Liver (tissue), 9 donors: ENCODE measurements around the gene CD34. TPM values are rescaled to one million over a fixed set of nuclear protein-coding genes. Genes with fewer than 3 reads are reported as not detected.
"Not testable (repeated sequence)": the region's sequence is repeated elsewhere in the genome, so short reads cannot be mapped to it uniquely, and the experiment has no call there.

Source experiments
- DNase-seq: peaks from one replicate; pipeline ENCODE4 v3.0.0-alpha.2; 2017; ENCODE audit warnings: low spot score
- H3K27ac ChIP-seq, 2 donors: one replicate each; pipeline ENCODE4 v1.7.0; 2013; ENCODE audit warnings: inconsistent platforms in 2 of 2, low read length in 2 of 2, control low read depth in 1 of 2, low read depth in 1 of 2, mild to moderate bottlenecking in 1 of 2
- H3K27me3 ChIP-seq, 4 donors: one replicate each; pipeline versions ENCODE4 v1.6.1 to v1.7.0; 2013; ENCODE audit warnings: low read length in 3 of 4, inconsistent platforms in 1 of 4, mild to moderate bottlenecking in 1 of 4, moderate library complexity in 1 of 4; ENCODE audit not compliant: control insufficient read depth in 4 of 4, insufficient read depth in 4 of 4
- H3K36me3 ChIP-seq, 4 donors: one replicate each; pipeline versions ENCODE4 v1.6.1 to v1.7.0; 2013; ENCODE audit warnings: low read length in 3 of 4, mild to moderate bottlenecking in 3 of 4, low read depth in 1 of 4, moderate library complexity in 1 of 4; ENCODE audit not compliant: control insufficient read depth in 4 of 4, insufficient read depth in 3 of 4
- H3K4me1 ChIP-seq, 4 donors: one replicate each; pipeline versions ENCODE4 v1.6.1 to v1.7.0; 2013; ENCODE audit warnings: low read length in 3 of 4, mild to moderate bottlenecking in 3 of 4, moderate library complexity in 1 of 4; ENCODE audit not compliant: control insufficient read depth in 4 of 4, insufficient read depth in 4 of 4
- H3K4me3 ChIP-seq, 3 donors: one replicate each; pipeline versions ENCODE4 v1.6.1 to v1.7.0; 2013; ENCODE audit warnings: low read length in 3 of 3, control low read depth in 1 of 3, low read depth in 1 of 3, mild to moderate bottlenecking in 1 of 3
- H3K9ac ChIP-seq, 2 donors: one replicate each; pipeline ENCODE4 v1.7.0; 2013; ENCODE audit warnings: low read length in 2 of 2, mild to moderate bottlenecking in 2 of 2, moderate library complexity in 2 of 2, control low read depth in 1 of 2, low read depth in 1 of 2
- H3K9me3 ChIP-seq, 4 donors: one replicate each; pipeline versions ENCODE4 v1.6.1 to v1.7.0; 2013; ENCODE audit warnings: low read length in 3 of 4; ENCODE audit not compliant: control insufficient read depth in 4 of 4
- ATF3 ChIP-seq: IDR thresholded peaks from 2 replicates; pipeline ENCODE4 v1.6.1; 2016; ENCODE audit warnings: antibody characterized with exemption
- FOXA1 ChIP-seq: IDR thresholded peaks from 2 replicates; pipeline ENCODE4 v1.6.1; 2016; ENCODE audit warnings: antibody characterized with exemption
- HNF4A ChIP-seq, 2 donors: conservative IDR thresholded peaks; 2 replicates each; pipeline ENCODE4 v1.6.1; 2016; ENCODE audit warnings: antibody characterized with exemption in 2 of 2, mild to moderate bottlenecking in 2 of 2
- JUND ChIP-seq, 2 donors: IDR thresholded peaks; 2 replicates each; pipeline ENCODE4 v1.6.1; 2016; ENCODE audit warnings: antibody characterized with exemption in 2 of 2
- MAX ChIP-seq: IDR thresholded peaks from 2 replicates; pipeline ENCODE4 v1.6.1; 2016; ENCODE audit warnings: antibody characterized with exemption
- NR2F2 ChIP-seq: IDR thresholded peaks from 2 replicates; pipeline ENCODE4 v1.6.1; 2016; ENCODE audit warnings: antibody characterized with exemption
- REST ChIP-seq: IDR thresholded peaks from 2 replicates; pipeline ENCODE4 v1.6.1; 2016; ENCODE audit warnings: antibody characterized with exemption, mild to moderate bottlenecking
- RXRA ChIP-seq, 2 donors: IDR thresholded peaks; 2 replicates each; pipeline ENCODE4 v1.6.1; 2017 to 2018; ENCODE audit warnings: antibody characterized with exemption in 2 of 2, mild to moderate bottlenecking in 1 of 2
- SP1 ChIP-seq: IDR thresholded peaks from 2 replicates; pipeline ENCODE4 v1.6.1; 2018; ENCODE audit warnings: antibody characterized with exemption, mild to moderate bottlenecking
- TAF1 ChIP-seq: conservative IDR thresholded peaks from 2 replicates; pipeline ENCODE4 v1.6.1; 2016; ENCODE audit warnings: antibody characterized with exemption, mild to moderate bottlenecking
- YY1 ChIP-seq: IDR thresholded peaks from 2 replicates; pipeline ENCODE4 v1.6.1; 2016; ENCODE audit warnings: antibody characterized with exemption, mild to moderate bottlenecking
- WGBS: extraction: QIAGEN DNeasy Blood & Tissue Kit; methylation state at CpG from one replicate; pipeline ENCODE4 v1.1.7; 2013; 5-methylcytosine and 5-hydroxymethylcytosine counted together
- polyA plus RNA-seq, 2 donors: library from polyadenylated mRNA; stranded (reverse) in 1 of 2; unstranded in 1 of 2; fragments of 200-250 nt in 1 of 2; fragments of >200 nt in 1 of 2; fragmentation: Nextera tagmentation in 1 of 2; extraction: Ambion mirVana in 1 of 2; gene quantifications; one replicate each; pipeline versions ENCODE4 v1.2.1 to v1.2.3, GENCODE V29; 2013 to 2015
- total RNA-seq, 2 donors: library from RNA; depleted of rRNA; stranded (reverse); fragments of >200 nt; gene quantifications; one replicate each; pipeline ENCODE4 v1.2.3, GENCODE V29; 2014
- donor health status: healthy.
- donor health status: healthy.
- donor health status: healthy.
- donor health status: healthy.
- donor health status: healthy.

The CD34 gene
- total and polyA plus RNA-seq, 4 donors = 1.5 to 4.0 (median 1.8) TPM

- Histone ChIP-seq H3K9ac (no peak overlapping the region), H3K4me1 (no peaks in the 10 kb centered on the region), H3K27ac (no peak overlapping the region), H3K4me3 (no peak overlapping the region), H3K27me3 (no peaks in the 10 kb centered on the region), H3K36me3 (no peaks in the 10 kb centered on the region), H3K9me3 (no peaks in the 10 kb centered on the region)
- 88% methylated on average over 1 of the region's 1 CpG for WGBS
- no peak for DNase-seq
- TF ChIP-seq TAF1 (no peak), HNF4A (conservative IDR thresholded peaks at IDR 0.05) (no peak), MAX (no peak), JUND (IDR thresholded peaks at IDR 0.05) (no peak), YY1 (no peak), NR2F2 (no peak)
Observed at GRCh38 chr1:207946756-207947155, 35.8 kb upstream of the CD34 start.

GRCh38 chr1:207944571-207944970, 33.6 kb upstream of the CD34 start:
- H3K36me3 ChIP-seq = no peaks in the 10 kb centered on the region
- no peak for DNase-seq
- TF ChIP-seq HNF4A (conservative IDR thresholded peaks at IDR 0.05) (no peak), ATF3 (no peak), TAF1 (no peak), JUND (IDR thresholded peaks at IDR 0.05) (no peak), FOXA1 (no peak), RXRA (IDR thresholded peaks at IDR 0.05) (no peak), SP1 (no peak), REST (no peak)
- H3K4me1 ChIP-seq = no peaks in the 10 kb centered on the region
- H3K9me3 ChIP-seq = no peaks in the 10 kb centered on the region
- H3K27ac ChIP-seq = no peak overlapping the region
- H3K4me3 ChIP-seq = no peak overlapping the region
- no peak overlapping the region for H3K9ac ChIP-seq
- 80% methylated on average over 3 of the region's 3 CpGs for WGBS
- peaks cover 0 to under 1% (median 0%) of the 10 kb centered on the region in 4 donors for H3K27me3 ChIP-seq

GRCh38 chr1:207942337-207942741, 31.4 kb upstream of the CD34 start:
- not testable (repeated sequence) for H3K4me1 ChIP-seq, DNase-seq, H3K36me3 ChIP-seq, H3K4me3 ChIP-seq, H3K9ac ChIP-seq, H3K27me3 ChIP-seq, H3K9me3 ChIP-seq
- H3K27ac ChIP-seq = peak overlapping the region in 1 of 2 donors; percentile 63
- WGBS = 70% methylated on average over 14 of the region's 14 CpGs
